SU-DHL-6 (cell line): ENCODE data around the gene ZNF850.

Source experiments
- CTCF ChIP-seq: fragments of 200-600 bp; sonication (generic); IDR thresholded peaks from one replicate; pipeline ENCODE4 v1.5.1; 2017; ENCODE audit warnings: antibody characterized with exemption, mild to moderate bottlenecking, low read length, moderate library complexity; ENCODE audit not compliant: insufficient read depth, poor library complexity, severe bottlenecking
- EZH2phosphoT487 ChIP-seq: fragments of 200-600 bp; sonication (generic), shearing (Covaris generic); conservative IDR thresholded peaks from 2 replicates; pipeline ENCODE4 v1.6.1; 2018; ENCODE audit warnings: mild to moderate bottlenecking, antibody characterized with exemption, low read length, moderate library complexity, mixed read lengths

- no peak for TF ChIP-seq EZH2phosphoT487
- TF ChIP-seq CTCF = no peak
These were observed 63.2 kb downstream of the ZNF850 start for GRCh38 chr19:36709423-36709822.
